GM23338 (cell line): Measurements from ENCODE around the gene CD177. TPM values are rescaled to one million over a fixed set of nuclear protein-coding genes. Genes with fewer than 3 reads are reported as not detected.

Experiments
- ATAC-seq: fragments of 200-7000 bp; cut with Tn5 transposase; 3 replicates; pipeline ENCODE4 v1.9.1; 2020
- DNase-seq: peaks from one replicate; pipeline ENCODE4 v3.0.0-alpha.2; 2015; ENCODE audit warnings: low spot score
- H2AFZ ChIP-seq: fragments of 200-600 bp; sonication (generic); 2 replicates; pipeline ENCODE4 v1.8.0; 2016; ENCODE audit warnings: antibody characterized with exemption, mild to moderate bottlenecking, moderate library complexity
- H3F3A ChIP-seq: fragments of 200-600 bp; sonication (generic); replicated peaks from 2 replicates; pipeline ENCODE4 v1.8.0; 2017; ENCODE audit warnings: antibody characterized with exemption, mixed run types, low read depth
- H3K27ac ChIP-seq: fragments of 200-600 bp; sonication (generic); 2 replicates; pipeline ENCODE4 v1.6.1; 2016; ENCODE audit warnings: low read depth
- H3K27me3 ChIP-seq: fragments of 200-600 bp; sonication (generic); 2 replicates; pipeline ENCODE4 v1.8.0; 2016; ENCODE audit warnings: mild to moderate bottlenecking, mixed run types, moderate library complexity; ENCODE audit not compliant: insufficient read depth
- H3K36me3 ChIP-seq: fragments of 200-600 bp; sonication (generic); 2 replicates; pipeline ENCODE4 v1.8.0; 2016; ENCODE audit warnings: mild to moderate bottlenecking; ENCODE audit not compliant: insufficient read depth
- H3K4me1 ChIP-seq: fragments of 200-600 bp; sonication (generic); 2 replicates; pipeline ENCODE4 v1.8.0; 2016; ENCODE audit warnings: mild to moderate bottlenecking, moderate library complexity; ENCODE audit not compliant: insufficient read depth
- H3K4me2 ChIP-seq: fragments of 200-600 bp; sonication (generic); 2 replicates; pipeline ENCODE4 v1.7.1; 2017; ENCODE audit warnings: mixed run types
- H3K4me3 ChIP-seq: fragments of 200-600 bp; sonication (generic); 2 replicates; pipeline ENCODE4 v1.6.1; 2016; ENCODE audit warnings: mixed run types
- H3K79me2 ChIP-seq: fragments of 200-600 bp; sonication (generic); replicated peaks from 2 replicates; pipeline ENCODE4 v1.8.0; 2017; ENCODE audit warnings: mild to moderate bottlenecking; ENCODE audit not compliant: insufficient read depth
- H3K9me2 ChIP-seq: fragments of 200-600 bp; sonication (generic); 2 replicates; pipeline ENCODE4 v1.8.0; 2017; ENCODE audit not compliant: insufficient read depth
- H4K20me1 ChIP-seq: fragments of 200-600 bp; sonication (generic); replicated peaks from 2 replicates; pipeline ENCODE4 v1.8.0; 2017; ENCODE audit warnings: mild to moderate bottlenecking; ENCODE audit not compliant: insufficient read depth
- H3K27ac Mint-ChIP-seq: 2 replicates; pipeline ENCODE4 v1.8.0; 2020; ENCODE audit warnings: inconsistent platforms, mild to moderate bottlenecking, moderate library complexity, mixed read lengths
- H3K27me3 Mint-ChIP-seq: 3 replicates; pipeline ENCODE4 v1.8.0; 2022; ENCODE audit warnings: low read depth, mild to moderate bottlenecking, moderate library complexity, mixed read lengths, inconsistent platforms; ENCODE audit not compliant: insufficient read depth, poor library complexity
- H3K36me3 Mint-ChIP-seq: 3 replicates; pipeline ENCODE4 v1.8.0; 2021; ENCODE audit warnings: low read depth, mild to moderate bottlenecking, inconsistent platforms, moderate library complexity, mixed read lengths
- H3K4me1 Mint-ChIP-seq: 3 replicates; pipeline ENCODE4 v1.8.0; 2020; ENCODE audit warnings: mild to moderate bottlenecking, inconsistent platforms, mixed read lengths
- H3K4me3 Mint-ChIP-seq: 3 replicates; pipeline ENCODE4 v1.8.0; 2021; ENCODE audit warnings: moderate library complexity, mild to moderate bottlenecking, inconsistent platforms, mixed read lengths
- H3K9me3 Mint-ChIP-seq: 3 replicates; pipeline ENCODE4 v1.8.0; 2020; ENCODE audit warnings: moderate library complexity, mild to moderate bottlenecking, inconsistent platforms, mixed read lengths
- EZH2 ChIP-seq: fragments of 200-600 bp; sonication (generic); IDR thresholded peaks from one replicate; pipeline ENCODE4 v1.8.0; 2017; ENCODE audit warnings: antibody characterized with exemption, mild to moderate bottlenecking, low read depth; ENCODE audit not compliant: unreplicated experiment
- JUNB ChIP-seq: IDR thresholded peaks from one replicate; pipeline ENCODE4 v1.6.1; 2016; ENCODE audit warnings: antibody characterized with exemption; ENCODE audit not compliant: unreplicated experiment
- ZNF331 ChIP-seq: fragments of 250-450 bp; sonication (Bioruptor Pico); IDR thresholded peaks from 2 replicates; pipeline ENCODE4 v1.5.0; 2020; ENCODE audit warnings: low read depth, mild to moderate bottlenecking, moderate library complexity
- polyA plus RNA-seq: library from polyadenylated mRNA; unstranded; fragments of >200 nt; fragmentation: Nextera tagmentation; extraction: Ambion mirVana; gene quantifications from 2 replicates; pipeline ENCODE4 v1.2.1, GENCODE V29; 2016
- total RNA-seq: library from RNA; depleted of rRNA; stranded (reverse); fragments of >200 nt; shearing (Covaris generic); gene quantifications from 2 replicates; pipeline ENCODE4 v1.2.3, GENCODE V29; 2014
- TF ChIP-seq, protein P1 (sequence below): fragments of 250-450 bp; sonication (Bioruptor Pico); IDR thresholded peaks from 2 replicates; pipeline ENCODE4 v1.5.0; 2020; ENCODE audit warnings: mild to moderate bottlenecking, moderate library complexity

Gene CD177
- total and polyA plus RNA-seq, 2 experiments from 2014 or later: 0.50 to 0.90 TPM

DNA sequence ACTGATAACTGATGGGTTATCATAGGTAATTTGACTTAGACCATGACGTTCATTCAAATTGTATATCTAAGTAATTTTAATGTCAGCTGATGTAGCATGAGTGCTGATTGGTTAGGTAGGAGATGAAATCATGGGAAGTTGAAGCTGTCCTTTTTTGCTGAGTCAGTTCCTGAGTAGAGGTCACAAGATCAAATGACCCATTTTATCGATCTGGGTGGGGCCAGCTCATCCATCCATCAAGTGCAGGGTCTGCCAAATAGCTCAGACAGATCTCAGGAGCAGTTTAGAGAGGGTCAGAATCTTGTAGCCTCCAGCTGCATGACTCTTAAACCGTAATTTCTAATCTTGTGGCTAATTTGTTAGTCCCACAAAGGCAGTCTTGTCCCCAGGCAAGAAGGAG lies 35.3 kb upstream of the CD177 start:
- peaks cover 6% of the 10 kb centered on the region for H3K27me3 Mint-ChIP-seq
- no peak overlapping the region for H2AFZ ChIP-seq

DNA sequence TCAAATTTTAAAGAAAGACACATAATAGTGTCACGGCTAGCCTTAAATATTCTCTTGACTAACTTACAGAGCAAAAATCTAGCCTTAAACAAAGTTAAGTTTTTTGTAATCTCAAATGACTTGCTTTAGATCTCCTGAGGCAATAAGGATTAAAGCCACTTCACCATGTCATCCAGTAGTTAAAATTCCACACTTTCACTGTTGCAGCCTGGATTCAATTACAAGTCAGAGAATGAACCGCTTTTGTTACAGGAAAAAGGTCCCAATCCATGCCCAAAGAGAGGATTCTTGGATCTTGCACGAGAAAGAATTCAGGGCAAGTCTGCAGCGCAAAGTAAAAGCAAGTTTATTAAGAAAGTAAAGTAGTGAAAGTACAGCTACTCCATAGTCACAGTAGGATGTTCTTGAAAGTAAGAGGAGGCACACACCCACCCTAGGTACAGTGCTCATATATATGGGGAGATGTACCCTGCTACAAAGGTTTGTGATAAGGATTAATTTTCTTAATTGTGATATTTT lies 34.6 kb upstream of the CD177 start:
- Histone ChIP-seq H3K79me2 (no peaks in the 10 kb centered on the region), H3K36me3 (no peaks in the 10 kb centered on the region), H3F3A (no peaks in the 10 kb centered on the region), H3K27ac (no peak overlapping the region), H4K20me1 (no peaks in the 10 kb centered on the region), H3K9me2 (peaks cover 4% of the 10 kb centered on the region; the same call in 1 of the 2 replicates), H3K4me1 (peaks cover 19% of the 10 kb centered on the region), H3K27me3 (no peaks in the 10 kb centered on the region), H3K4me2 (no peak overlapping the region), H3K4me3 (no peak overlapping the region), H2AFZ (no peak overlapping the region)
- Mint-ChIP-seq H3K27ac (no peak overlapping the region), H3K4me3 (no peak overlapping the region), H3K4me1 (no peaks in the 10 kb centered on the region), H3K36me3 (peaks cover 22% of the 10 kb centered on the region), H3K27me3 (peaks cover 6% of the 10 kb centered on the region), H3K9me3 (peaks cover 46% of the 10 kb centered on the region)
- ATAC-seq: no peak
- no peak for TF ChIP-seq JUNB
- TF ChIP-seq, protein P1, sequence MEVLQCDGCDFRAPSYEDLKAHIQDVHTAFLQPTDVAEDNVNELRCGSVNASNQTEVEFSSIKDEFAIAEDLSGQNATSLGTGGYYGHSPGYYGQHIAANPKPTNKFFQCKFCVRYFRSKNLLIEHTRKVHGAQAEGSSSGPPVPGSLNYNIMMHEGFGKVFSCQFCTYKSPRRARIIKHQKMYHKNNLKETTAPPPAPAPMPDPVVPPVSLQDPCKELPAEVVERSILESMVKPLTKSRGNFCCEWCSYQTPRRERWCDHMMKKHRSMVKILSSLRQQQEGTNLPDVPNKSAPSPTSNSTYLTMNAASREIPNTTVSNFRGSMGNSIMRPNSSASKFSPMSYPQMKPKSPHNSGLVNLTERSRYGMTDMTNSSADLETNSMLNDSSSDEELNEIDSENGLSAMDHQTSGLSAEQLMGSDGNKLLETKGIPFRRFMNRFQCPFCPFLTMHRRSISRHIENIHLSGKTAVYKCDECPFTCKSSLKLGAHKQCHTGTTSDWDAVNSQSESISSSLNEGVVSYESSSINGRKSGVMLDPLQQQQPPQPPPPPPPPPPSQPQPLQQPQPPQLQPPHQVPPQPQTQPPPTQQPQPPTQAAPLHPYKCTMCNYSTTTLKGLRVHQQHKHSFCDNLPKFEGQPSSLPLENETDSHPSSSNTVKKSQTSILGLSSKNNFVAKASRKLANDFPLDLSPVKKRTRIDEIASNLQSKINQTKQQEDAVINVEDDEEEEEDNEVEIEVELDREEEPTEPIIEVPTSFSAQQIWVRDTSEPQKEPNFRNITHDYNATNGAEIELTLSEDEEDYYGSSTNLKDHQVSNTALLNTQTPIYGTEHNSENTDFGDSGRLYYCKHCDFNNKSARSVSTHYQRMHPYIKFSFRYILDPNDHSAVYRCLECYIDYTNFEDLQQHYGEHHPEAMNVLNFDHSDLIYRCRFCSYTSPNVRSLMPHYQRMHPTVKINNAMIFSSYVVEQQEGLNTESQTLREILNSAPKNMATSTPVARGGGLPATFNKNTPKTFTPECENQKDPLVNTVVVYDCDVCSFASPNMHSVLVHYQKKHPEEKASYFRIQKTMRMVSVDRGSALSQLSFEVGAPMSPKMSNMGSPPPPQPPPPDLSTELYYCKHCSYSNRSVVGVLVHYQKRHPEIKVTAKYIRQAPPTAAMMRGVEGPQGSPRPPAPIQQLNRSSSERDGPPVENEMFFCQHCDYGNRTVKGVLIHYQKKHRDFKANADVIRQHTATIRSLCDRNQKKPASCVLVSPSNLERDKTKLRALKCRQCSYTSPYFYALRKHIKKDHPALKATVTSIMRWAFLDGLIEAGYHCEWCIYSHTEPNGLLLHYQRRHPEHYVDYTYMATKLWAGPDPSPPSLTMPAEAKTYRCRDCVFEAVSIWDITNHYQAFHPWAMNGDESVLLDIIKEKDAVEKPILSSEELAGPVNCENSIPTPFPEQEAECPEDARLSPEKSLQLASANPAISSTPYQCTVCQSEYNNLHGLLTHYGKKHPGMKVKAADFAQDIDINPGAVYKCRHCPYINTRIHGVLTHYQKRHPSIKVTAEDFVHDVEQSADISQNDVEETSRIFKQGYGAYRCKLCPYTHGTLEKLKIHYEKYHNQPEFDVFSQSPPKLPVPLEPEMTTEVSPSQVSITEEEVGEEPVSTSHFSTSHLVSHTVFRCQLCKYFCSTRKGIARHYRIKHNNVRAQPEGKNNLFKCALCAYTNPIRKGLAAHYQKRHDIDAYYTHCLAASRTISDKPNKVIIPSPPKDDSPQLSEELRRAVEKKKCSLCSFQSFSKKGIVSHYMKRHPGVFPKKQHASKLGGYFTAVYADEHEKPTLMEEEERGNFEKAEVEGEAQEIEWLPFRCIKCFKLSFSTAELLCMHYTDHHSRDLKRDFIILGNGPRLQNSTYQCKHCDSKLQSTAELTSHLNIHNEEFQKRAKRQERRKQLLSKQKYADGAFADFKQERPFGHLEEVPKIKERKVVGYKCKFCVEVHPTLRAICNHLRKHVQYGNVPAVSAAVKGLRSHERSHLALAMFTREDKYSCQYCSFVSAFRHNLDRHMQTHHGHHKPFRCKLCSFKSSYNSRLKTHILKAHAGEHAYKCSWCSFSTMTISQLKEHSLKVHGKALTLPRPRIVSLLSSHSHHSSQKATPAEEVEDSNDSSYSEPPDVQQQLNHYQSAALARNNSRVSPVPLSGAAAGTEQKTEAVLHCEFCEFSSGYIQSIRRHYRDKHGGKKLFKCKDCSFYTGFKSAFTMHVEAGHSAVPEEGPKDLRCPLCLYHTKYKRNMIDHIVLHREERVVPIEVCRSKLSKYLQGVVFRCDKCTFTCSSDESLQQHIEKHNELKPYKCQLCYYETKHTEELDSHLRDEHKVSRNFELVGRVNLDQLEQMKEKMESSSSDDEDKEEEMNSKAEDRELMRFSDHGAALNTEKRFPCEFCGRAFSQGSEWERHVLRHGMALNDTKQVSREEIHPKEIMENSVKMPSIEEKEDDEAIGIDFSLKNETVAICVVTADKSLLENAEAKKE (CRISPR knock-in tag): no peak
- DNase-seq: no peak

More for the DNA sequence above, 35.3 kb upstream of the CD177 start:
- Mint-ChIP-seq H3K4me1 (no peaks in the 10 kb centered on the region), H3K27ac (no peak overlapping the region), H3K4me3 (no peak overlapping the region), H3K9me3 (peaks cover 50% of the 10 kb centered on the region), H3K36me3 (peaks cover 22% of the 10 kb centered on the region)
- Histone ChIP-seq H3K4me1 (peaks cover 16% of the 10 kb centered on the region), H3K27ac (no peak overlapping the region), H3K4me3 (no peak overlapping the region), H3K9me2 (peaks cover 2% of the 10 kb centered on the region; the same call in 1 of the 2 replicates), H4K20me1 (no peaks in the 10 kb centered on the region), H3K27me3 (no peaks in the 10 kb centered on the region), H3K4me2 (no peak overlapping the region), H3K79me2 (no peaks in the 10 kb centered on the region), H3K36me3 (no peaks in the 10 kb centered on the region), H3F3A (no peaks in the 10 kb centered on the region)
- TF ChIP-seq EZH2 (no peak), ZNF331 (CRISPR knock-in tag) (no peak)
- DNase-seq: no peak
- ATAC-seq: no peak
